SK-N-SH (cell line): ENCODE data around the gene NRARP. TPM values are rescaled to one million over a fixed set of nuclear protein-coding genes. Genes with fewer than 3 reads are reported as not detected.

Source experiments
- CTCF ChIA-PET: fragments of 300-600, 350-600 bp; formaldehyde crosslinking; extraction: SDS; loops from one replicate; lab custom pipeline; 2021; lab: Yijun Ruan, JAX
- POLR2A ChIA-PET: fragments of 350-600 bp; sonication (Branson Sonifier 250); formaldehyde crosslinking; extraction: SDS; loops from one replicate; lab custom pipeline; 2020; ENCODE audit warnings: antibody characterized with exemption, inconsistent platforms; lab: Yijun Ruan, JAX
- DNase-seq: peaks from one replicate; pipeline ENCODE4 v3.0.0; 2012
- H2AFZ ChIP-seq: fragments of 200-600 bp; sonication (generic); 2 replicates; pipeline ENCODE4 v1.8.1; 2016; ENCODE audit warnings: antibody characterized with exemption, mild to moderate bottlenecking, low read depth
- H3F3A ChIP-seq: fragments of 200-600 bp; sonication (generic); replicated peaks from 2 replicates; pipeline ENCODE3; 2016; ENCODE audit warnings: antibody characterized with exemption, mild to moderate bottlenecking; ENCODE audit not compliant: insufficient read depth
- H3K27ac ChIP-seq, 2 experiments: fragments of 200-500 bp in 1 of 2; fragments of 200-600 bp in 1 of 2; sonication (Bioruptor generic) in 1 of 2; sonication (generic), shearing (Covaris generic) in 1 of 2; 2 replicates each; pipeline versions ENCODE4 v1.5.1 to v1.6.1; 2014 to 2016; ENCODE audit warnings: low read depth in 2 of 2, inconsistent platforms in 1 of 2, low read length in 1 of 2, mild to moderate bottlenecking in 1 of 2, mixed read lengths in 1 of 2
- H3K27me3 ChIP-seq: fragments of 200-600 bp; sonication (generic), shearing (Covaris generic); 2 replicates; pipeline ENCODE4 v1.6.1; 2016; ENCODE audit warnings: mixed run types; ENCODE audit not compliant: insufficient read depth
- H3K36me3 ChIP-seq, 2 experiments: fragments of 200-500 bp in 1 of 2; fragments of 200-600 bp in 1 of 2; sonication (Bioruptor generic) in 1 of 2; sonication (generic) in 1 of 2; replicated peaks in 1 of 2; 2 replicates each; pipeline versions ENCODE3 to v1.5.1; 2014 to 2016; ENCODE audit warnings: low read length in 1 of 2, mild to moderate bottlenecking in 1 of 2; ENCODE audit not compliant: insufficient read depth in 2 of 2, control insufficient read depth in 1 of 2
- H3K4me1 ChIP-seq, 2 experiments: fragments of 200-500 bp in 1 of 2; fragments of 200-600 bp in 1 of 2; sonication (Bioruptor generic) in 1 of 2; sonication (generic), shearing (Covaris generic) in 1 of 2; 2 replicates each; pipeline versions ENCODE4 v1.5.1 to v1.6.1; 2014 to 2016; ENCODE audit warnings: low read depth in 1 of 2, low read length in 1 of 2, mixed run types in 1 of 2; ENCODE audit not compliant: insufficient read depth in 2 of 2, control insufficient read depth in 1 of 2
- H3K4me2 ChIP-seq: fragments of 200-600 bp; sonication (generic), shearing (Covaris generic); 2 replicates; pipeline ENCODE4 v1.6.1; 2017; ENCODE audit warnings: mixed run types
- H3K4me3 ChIP-seq, 2 experiments: fragments of 200-500 bp in 1 of 2; fragments of 200-600 bp in 1 of 2; sonication (Bioruptor generic) in 1 of 2; sonication (generic), shearing (Covaris generic) in 1 of 2; 2 replicates each; pipeline versions ENCODE4 v1.5.1 to v1.8.1; 2014 to 2016; ENCODE audit warnings: low read depth in 2 of 2, inconsistent platforms in 1 of 2, low read length in 1 of 2, mild to moderate bottlenecking in 1 of 2, mixed read lengths in 1 of 2, moderate library complexity in 1 of 2
- H3K79me2 ChIP-seq: fragments of 200-600 bp; sonication (generic); 2 replicates; pipeline ENCODE4 v1.8.1; 2017; ENCODE audit warnings: mild to moderate bottlenecking; ENCODE audit not compliant: insufficient read depth
- H3K9ac ChIP-seq: fragments of 200-600 bp; sonication (generic); 2 replicates; pipeline ENCODE4 v1.6.1; 2017; ENCODE audit warnings: mixed run types
- H3K9me2 ChIP-seq: fragments of 200-600 bp; sonication (generic); 2 replicates; pipeline ENCODE4 v1.6.1; 2017; ENCODE audit warnings: mixed run types
- H3K9me3 ChIP-seq: fragments of 200-600 bp; sonication (generic); 2 replicates; pipeline ENCODE4 v1.6.1; 2017; ENCODE audit warnings: mixed run types, mild to moderate bottlenecking, moderate library complexity
- H4K20me1 ChIP-seq: fragments of 200-600 bp; sonication (generic); 2 replicates; pipeline ENCODE4 v1.6.1; 2017; ENCODE audit warnings: mild to moderate bottlenecking, mixed run types; ENCODE audit not compliant: insufficient read depth
- CHD2 ChIP-seq: fragments of 150-350 bp; IDR thresholded peaks from 2 replicates; pipeline ENCODE4 v1.6.1; 2018; ENCODE audit warnings: low read length; ENCODE audit not compliant: partially characterized antibody
- FOXJ3 ChIP-seq: sonication (generic); formaldehyde crosslinking; IDR thresholded peaks from 2 replicates; pipeline ENCODE4 v1.5.1; 2020; ENCODE audit warnings: mild to moderate bottlenecking, missing genetic modification reagents
- MAX ChIP-seq: IDR thresholded peaks from 2 replicates; pipeline ENCODE4 v1.4.0; 2012; ENCODE audit warnings: low read depth
- NFIC ChIP-seq: IDR thresholded peaks from 2 replicates; pipeline ENCODE4 v1.4.0; 2012; ENCODE audit warnings: borderline replicate concordance
- RCOR1 ChIP-seq: fragments of 150-350 bp; IDR thresholded peaks from 2 replicates; pipeline ENCODE4 v1.6.1; 2017; ENCODE audit warnings: antibody characterized with exemption, low read length
- REST ChIP-seq: IDR thresholded peaks from 2 replicates; pipeline ENCODE4 v1.6.1; 2012; ENCODE audit warnings: mild to moderate bottlenecking, low read depth, low read length, moderate library complexity
- RFX5 ChIP-seq: IDR thresholded peaks from 2 replicates; pipeline ENCODE4 v1.6.1; 2012; ENCODE audit warnings: mild to moderate bottlenecking, improper control_type of control experiment, low read length
- TAF1 ChIP-seq: IDR thresholded peaks from 2 replicates; pipeline ENCODE4 v1.6.1; 2012; ENCODE audit warnings: low read depth, mild to moderate bottlenecking, low read length, moderate library complexity, borderline replicate concordance
- TCF12 ChIP-seq: IDR thresholded peaks from 2 replicates; pipeline ENCODE4 v1.4.0; 2012
- USF1 ChIP-seq: IDR thresholded peaks from 2 replicates; pipeline ENCODE4 v1.4.0; 2012; ENCODE audit warnings: low read depth, borderline replicate concordance
- ZBTB33 ChIP-seq: IDR thresholded peaks from 2 replicates; pipeline ENCODE4 v1.4.0; 2012; ENCODE audit warnings: low read depth, borderline replicate concordance
- WGBS: methylation state at CpG from one replicate; pipeline ENCODE4 v1.1.6; 2017; ENCODE audit warnings: low lambda C conversion rate; 5-methylcytosine and 5-hydroxymethylcytosine counted together
- polyA plus RNA-seq, 3 experiments: library from polyadenylated mRNA; depleted of rRNA; stranded (reverse); fragments of >200 nt; gene quantifications; 2 replicates each; pipeline ENCODE4 v1.2.3, GENCODE V29; 2012

NRARP gene
- polyA plus RNA-seq, 1 of the 3 experiments (the other 2 are of a cell fraction), result 3.9 TPM

GRCh38 chr9:137306850-137307254, 4.8 kb upstream of the NRARP start:
- ChIA-PET CTCF (interaction anchor here (0.8 kb wide), 1 partner anchor 203 kb away, joined by 3 read pairs; no protein-coding TSS in a partner anchor), POLR2A (interaction anchor here (0.6 kb wide), 1 partner anchor 245 kb away, joined by 3 read pairs; the partner anchor contains the start of gene MRPL41)
- no peak for TF ChIP-seq TAF1
- TF ChIP-seq USF1, result no peak
- no peaks in the 10 kb centered on the region for H3K79me2 ChIP-seq
- H2AFZ ChIP-seq, result no peak overlapping the region
- peak; percentile 27 for DNase-seq
- H4K20me1 ChIP-seq, result no peaks in the 10 kb centered on the region
- H3K27ac ChIP-seq, result no peak overlapping the region
- no peaks in the 10 kb centered on the region for H3F3A ChIP-seq
- no peaks in the 10 kb centered on the region for H3K36me3 ChIP-seq
- H3K9ac ChIP-seq, result no peak overlapping the region
- 75% methylated on average over 3 of the region's 23 CpGs for WGBS
- H3K4me3 ChIP-seq, result no peak overlapping the region
- H3K27me3 ChIP-seq, result no peaks in the 10 kb centered on the region
- H3K9me2 ChIP-seq, result no peaks in the 10 kb centered on the region
- no peaks in the 10 kb centered on the region for H3K9me3 ChIP-seq
- no peak overlapping the region for H3K4me2 ChIP-seq
- H3K4me1 ChIP-seq, result peaks cover 0 to 16% of the 10 kb centered on the region in 2 experiments; a peak in 1 of 4 replicates

GRCh38 chr9:137306066-137306849, 4.2 kb upstream of the NRARP start:
- CTCF ChIA-PET, result no interaction called here
- no peak overlapping the region for H3K4me2 ChIP-seq
- no peaks in the 10 kb centered on the region for H3F3A ChIP-seq
- POLR2A ChIA-PET, result no interaction called here
- DNase-seq, result peak; percentile 23
- no peaks in the 10 kb centered on the region for H3K9me2 ChIP-seq
- no peaks in the 10 kb centered on the region for H3K79me2 ChIP-seq
- H3K9me3 ChIP-seq, result no peaks in the 10 kb centered on the region
- H3K27ac ChIP-seq, result no peak overlapping the region
- H2AFZ ChIP-seq, result no peak overlapping the region
- WGBS, result 62% methylated on average over 4 of the region's 30 CpGs
- no peak overlapping the region for H3K9ac ChIP-seq
- no peak overlapping the region for H3K4me3 ChIP-seq
- H4K20me1 ChIP-seq, result no peaks in the 10 kb centered on the region
- TF ChIP-seq NFIC (no peak), RFX5 (no peak), MAX (no peak), ZBTB33 (no peak), FOXJ3 (CRISPR knock-in tag) (no peak), RCOR1 (no peak), TCF12 (no peak), TAF1 (no peak), REST (no peak), CHD2 (no peak)
- no peaks in the 10 kb centered on the region for H3K27me3 ChIP-seq
- peaks cover 0 to 19% of the 10 kb centered on the region in 2 experiments; a peak in 1 of 4 replicates for H3K4me1 ChIP-seq
- no peaks in the 10 kb centered on the region for H3K36me3 ChIP-seq
